GM11168 (cell line): ENCODE data around the gene NAIP.
"Not testable (repeated sequence)": the region's sequence is repeated elsewhere in the genome, so short reads cannot be mapped to it uniquely, and the experiment has no call there.

Experiments
- in situ Hi-C: fragments of 300-500 bp; cut with MboI; formaldehyde crosslinking; loops from one replicate; pipeline ENCODE4 v1.12.0; 2022; ENCODE audit warnings: low sequenced_read_pairs; ENCODE audit not compliant: unreplicated experiment

Gene NAIP

GRCh38 chr5:70925211-70925562 lies 100.0 kb downstream of the NAIP start:
- in situ Hi-C loops: not testable (repeated sequence)
